Erythroblast (primary cell): ENCODE data around the gene RFX2.

Experiments
- GATA1 ChIP-seq: IDR thresholded peaks from 2 replicates; pipeline ENCODE4 v1.6.1; 2011; ENCODE audit warnings: low read depth, mild to moderate bottlenecking, control low read depth, low read length, moderate library complexity
- POLR2A ChIP-seq: IDR thresholded peaks from 2 replicates; pipeline ENCODE4 v1.6.1; 2011; ENCODE audit warnings: mild to moderate bottlenecking, low read length

DNA sequence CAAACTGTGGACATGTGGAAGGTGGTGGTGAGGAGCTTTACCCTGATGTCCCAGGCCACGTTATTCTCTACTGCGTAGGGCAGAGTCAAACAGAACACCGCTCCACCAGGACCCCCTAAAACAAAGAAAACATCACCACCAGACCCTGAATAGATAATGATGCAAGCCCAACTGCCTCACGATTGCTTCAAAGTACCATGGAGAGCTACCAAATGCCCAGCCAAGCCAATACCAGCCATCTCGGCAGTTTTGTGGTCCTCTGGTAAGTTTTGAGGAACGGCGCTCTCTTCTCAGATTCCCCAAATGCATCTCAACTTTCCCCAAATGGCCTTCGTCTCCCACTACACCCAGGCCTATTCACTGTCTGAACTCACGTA is 138.0 kb downstream of the RFX2 start:
- TF ChIP-seq POLR2A (no peak), GATA1 (no peak)
